HepG2 (cell line): ENCODE results near the gene MALT1. TPM values are rescaled to one million over a fixed set of nuclear protein-coding genes. Genes with fewer than 3 reads are reported as not detected.
A peak's percentile ranks its signal among the peaks of the same experiment; 100 is the strongest.

Source experiments
- FOXK1 ChIP-seq: sonication (generic); formaldehyde crosslinking; IDR thresholded peaks from 2 replicates; pipeline ENCODE4 v1.4.0; 2020; ENCODE audit warnings: low read depth, missing genetic modification reagents, borderline replicate concordance
- KLF6 ChIP-seq: IDR thresholded peaks from 2 replicates; pipeline ENCODE4 v1.8.0; 2016; ENCODE audit warnings: missing biosample characterization, missing genetic modification reagents
- PHB2 ChIP-seq: fragments of 450-650 bp; IDR thresholded peaks from 2 replicates; pipeline ENCODE4 v1.6.1; 2018; ENCODE audit not compliant: partially characterized antibody
- REXO4 ChIP-seq: sonication (generic); formaldehyde crosslinking; IDR thresholded peaks from 2 replicates; pipeline ENCODE4 v1.8.0; 2022; ENCODE audit warnings: missing genetic modification reagents, mild to moderate bottlenecking, borderline replicate concordance
- SNAPC5 ChIP-seq: sonication (generic); formaldehyde crosslinking; IDR thresholded peaks from 2 replicates; pipeline ENCODE4 v1.8.1; 2023; ENCODE audit warnings: mild to moderate bottlenecking, missing genetic modification reagents, borderline replicate concordance
- SP5 ChIP-seq: IDR thresholded peaks from 2 replicates; pipeline ENCODE4 v1.6.1; 2016; ENCODE audit warnings: low read depth, borderline replicate concordance
- TBX2 ChIP-seq: sonication (generic); formaldehyde crosslinking; IDR thresholded peaks from 2 replicates; pipeline ENCODE4 v1.5.0; 2020; ENCODE audit warnings: missing genetic modification reagents, mild to moderate bottlenecking, borderline replicate concordance
- TRIM24 ChIP-seq: sonication (generic); formaldehyde crosslinking; IDR thresholded peaks from 2 replicates; pipeline ENCODE4 v1.8.0; 2022; ENCODE audit warnings: mild to moderate bottlenecking, missing genetic modification reagents
- ZNF225 ChIP-seq: sonication (generic); formaldehyde crosslinking; IDR thresholded peaks from 2 replicates; pipeline ENCODE4 v1.4.0; 2020; ENCODE audit warnings: mild to moderate bottlenecking, missing genetic modification reagents
- ZNF589 ChIP-seq: sonication (generic); formaldehyde crosslinking; conservative IDR thresholded peaks from 2 replicates; pipeline ENCODE4 v1.8.0; 2022; ENCODE audit warnings: mild to moderate bottlenecking, moderate library complexity, missing genetic modification reagents
- ZNF709 ChIP-seq: sonication (generic); formaldehyde crosslinking; IDR thresholded peaks from 2 replicates; pipeline ENCODE4 v1.5.0; 2020; ENCODE audit warnings: mild to moderate bottlenecking, missing genetic modification reagents
- polyA plus RNA-seq, 8 experiments: library from polyadenylated mRNA; depleted of rRNA in 3 of 8; stranded (reverse) in 7 of 8; unstranded in 1 of 8; fragments of >200 nt; fragmentation: Illumina TruSeq in 4 of 8; extraction: Trizol in 4 of 8; gene quantifications; 2 replicates each; pipeline versions ENCODE4 v1.2.1 to v1.2.3, GENCODE V29; 2011 to 2016; ENCODE audit warnings: low read depth in 4 of 8, missing spikeins in 1 of 8, mixed read lengths in 1 of 8; ENCODE audit not compliant: insufficient read depth in 1 of 8
- total RNA-seq, 5 experiments: library from RNA; depleted of rRNA; stranded (reverse); fragments of >200 nt; fragmentation: Illumina TruSeq; extraction: Trizol; gene quantifications; 2 replicates each; pipeline ENCODE4 v1.2.3, GENCODE V29; 2016; ENCODE audit warnings: low read depth in 1 of 5
- TF ChIP-seq, protein P1 (sequence below), 2 experiments: sonication (generic) in 1 of 2; formaldehyde crosslinking in 1 of 2; IDR thresholded peaks; 2 replicates each; pipeline versions ENCODE4 v1.6.1 to v1.9.0; 2014 to 2022; ENCODE audit warnings: antibody characterized with exemption in 1 of 2, borderline replicate concordance in 1 of 2, inconsistent platforms in 1 of 2, low read depth in 1 of 2, missing genetic modification reagents in 1 of 2
- TF ChIP-seq, protein P2 (sequence below): IDR thresholded peaks from 2 replicates; pipeline ENCODE4 v1.6.1; 2016; ENCODE audit warnings: mild to moderate bottlenecking, missing biosample characterization, missing genetic modification reagents
- TF ChIP-seq, protein P3 (sequence below): sonication (generic); formaldehyde crosslinking; IDR thresholded peaks from 2 replicates; pipeline ENCODE4 v1.5.0; 2020; ENCODE audit warnings: missing genetic modification reagents
- TF ChIP-seq, protein P4 (sequence below): sonication (generic); formaldehyde crosslinking; IDR thresholded peaks from 2 replicates; pipeline ENCODE4 v1.8.0; 2022; ENCODE audit warnings: missing genetic modification reagents, mild to moderate bottlenecking, moderate library complexity, borderline replicate concordance
- TF ChIP-seq, protein P5 (sequence below): sonication (generic); formaldehyde crosslinking; IDR thresholded peaks from 2 replicates; pipeline ENCODE4 v1.5.1; 2020; ENCODE audit warnings: missing genetic modification reagents, mild to moderate bottlenecking, borderline replicate concordance

The MALT1 gene
- total and polyA plus RNA-seq, 2 of the 13 experiments (the other 11 are each of a cell fraction or from before 2014, with no cell fraction given) = 43.9 to 89.0 TPM

DNA sequence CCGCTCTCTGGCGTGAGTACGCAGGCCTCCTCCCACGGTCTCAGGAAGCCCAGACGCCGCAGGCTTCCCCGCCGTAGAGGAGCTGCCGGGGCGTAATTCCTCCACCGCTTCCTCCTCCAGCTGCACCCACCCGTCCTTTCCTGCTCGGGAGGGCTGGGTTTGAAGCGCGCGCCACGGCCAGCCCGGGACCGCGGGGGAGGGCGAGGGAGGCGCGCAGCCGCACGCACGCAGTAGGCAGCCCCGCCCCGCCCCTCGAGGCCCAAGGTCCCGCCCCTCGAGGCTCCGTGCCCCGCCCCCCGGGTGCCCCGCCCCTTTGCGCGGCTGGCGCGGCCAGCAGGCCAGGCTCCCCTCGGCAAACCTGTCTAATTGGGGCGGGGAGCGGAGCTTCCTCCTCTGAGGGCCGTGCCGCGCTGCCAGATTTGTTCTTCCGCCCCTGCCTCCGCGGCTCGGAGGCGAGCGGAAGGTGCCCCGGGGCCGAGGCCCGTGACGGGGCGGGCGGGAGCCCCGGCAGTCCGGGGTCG is at the start of gene MALT1 (continued):
- TF ChIP-seq, protein P1, sequence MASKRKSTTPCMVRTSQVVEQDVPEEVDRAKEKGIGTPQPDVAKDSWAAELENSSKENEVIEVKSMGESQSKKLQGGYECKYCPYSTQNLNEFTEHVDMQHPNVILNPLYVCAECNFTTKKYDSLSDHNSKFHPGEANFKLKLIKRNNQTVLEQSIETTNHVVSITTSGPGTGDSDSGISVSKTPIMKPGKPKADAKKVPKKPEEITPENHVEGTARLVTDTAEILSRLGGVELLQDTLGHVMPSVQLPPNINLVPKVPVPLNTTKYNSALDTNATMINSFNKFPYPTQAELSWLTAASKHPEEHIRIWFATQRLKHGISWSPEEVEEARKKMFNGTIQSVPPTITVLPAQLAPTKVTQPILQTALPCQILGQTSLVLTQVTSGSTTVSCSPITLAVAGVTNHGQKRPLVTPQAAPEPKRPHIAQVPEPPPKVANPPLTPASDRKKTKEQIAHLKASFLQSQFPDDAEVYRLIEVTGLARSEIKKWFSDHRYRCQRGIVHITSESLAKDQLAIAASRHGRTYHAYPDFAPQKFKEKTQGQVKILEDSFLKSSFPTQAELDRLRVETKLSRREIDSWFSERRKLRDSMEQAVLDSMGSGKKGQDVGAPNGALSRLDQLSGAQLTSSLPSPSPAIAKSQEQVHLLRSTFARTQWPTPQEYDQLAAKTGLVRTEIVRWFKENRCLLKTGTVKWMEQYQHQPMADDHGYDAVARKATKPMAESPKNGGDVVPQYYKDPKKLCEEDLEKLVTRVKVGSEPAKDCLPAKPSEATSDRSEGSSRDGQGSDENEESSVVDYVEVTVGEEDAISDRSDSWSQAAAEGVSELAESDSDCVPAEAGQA (IDR thresholded peaks at IDR 0.05; ENCODE audit: low read depth) = no peak
- TF ChIP-seq, protein P1 (CRISPR knock-in tag; IDR thresholded peaks at IDR 0.05; ENCODE audit: borderline replicate concordance) = no peak
- TF ChIP-seq TBX2 = peak; percentile 18; the same call in 1 of the 2 replicates
- TF ChIP-seq REXO4 = no peak
- no peak for TF ChIP-seq TRIM24 (CRISPR knock-in tag)
- TF ChIP-seq, protein P2, sequence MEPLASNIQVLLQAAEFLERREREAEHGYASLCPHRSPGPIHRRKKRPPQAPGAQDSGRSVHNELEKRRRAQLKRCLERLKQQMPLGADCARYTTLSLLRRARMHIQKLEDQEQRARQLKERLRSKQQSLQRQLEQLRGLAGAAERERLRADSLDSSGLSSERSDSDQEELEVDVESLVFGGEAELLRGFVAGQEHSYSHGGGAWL (CRISPR knock-in tag) = no peak
- peak; percentile 79 for TF ChIP-seq SP5 (CRISPR knock-in tag)
- 0 out of 2 replicates have a peak, but pooled peaks have one; percentile 50 for TF ChIP-seq KLF6 (CRISPR knock-in tag)
- no peak for TF ChIP-seq ZNF709 (CRISPR knock-in tag)
- TF ChIP-seq, protein P3, sequence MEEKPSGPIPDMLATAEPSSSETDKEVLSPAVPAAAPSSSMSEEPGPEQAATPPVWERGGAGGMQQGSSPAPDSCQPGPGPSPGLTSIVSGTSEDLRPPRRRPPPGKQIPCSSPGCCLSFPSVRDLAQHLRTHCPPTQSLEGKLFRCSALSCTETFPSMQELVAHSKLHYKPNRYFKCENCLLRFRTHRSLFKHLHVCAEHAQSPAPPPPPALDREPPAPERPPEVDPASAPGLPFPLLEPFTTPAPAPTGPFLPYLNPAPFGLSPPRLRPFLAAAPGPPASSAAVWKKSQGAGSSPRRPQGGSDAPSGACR = 0 out of 2 replicates have a peak, but pooled peaks have one; percentile 71
- no peak for TF ChIP-seq ZNF589 (CRISPR knock-in tag)
- TF ChIP-seq FOXK1 (CRISPR knock-in tag) = no peak
- TF ChIP-seq, protein P4, sequence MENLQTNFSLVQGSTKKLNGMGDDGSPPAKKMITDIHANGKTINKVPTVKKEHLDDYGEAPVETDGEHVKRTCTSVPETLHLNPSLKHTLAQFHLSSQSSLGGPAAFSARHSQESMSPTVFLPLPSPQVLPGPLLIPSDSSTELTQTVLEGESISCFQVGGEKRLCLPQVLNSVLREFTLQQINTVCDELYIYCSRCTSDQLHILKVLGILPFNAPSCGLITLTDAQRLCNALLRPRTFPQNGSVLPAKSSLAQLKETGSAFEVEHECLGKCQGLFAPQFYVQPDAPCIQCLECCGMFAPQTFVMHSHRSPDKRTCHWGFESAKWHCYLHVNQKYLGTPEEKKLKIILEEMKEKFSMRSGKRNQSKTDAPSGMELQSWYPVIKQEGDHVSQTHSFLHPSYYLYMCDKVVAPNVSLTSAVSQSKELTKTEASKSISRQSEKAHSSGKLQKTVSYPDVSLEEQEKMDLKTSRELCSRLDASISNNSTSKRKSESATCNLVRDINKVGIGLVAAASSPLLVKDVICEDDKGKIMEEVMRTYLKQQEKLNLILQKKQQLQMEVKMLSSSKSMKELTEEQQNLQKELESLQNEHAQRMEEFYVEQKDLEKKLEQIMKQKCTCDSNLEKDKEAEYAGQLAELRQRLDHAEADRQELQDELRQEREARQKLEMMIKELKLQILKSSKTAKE (CRISPR knock-in tag) = no peak
- TF ChIP-seq PHB2 = no peak
- no peak for TF ChIP-seq ZNF225 (CRISPR knock-in tag)
- TF ChIP-seq, protein P5, sequence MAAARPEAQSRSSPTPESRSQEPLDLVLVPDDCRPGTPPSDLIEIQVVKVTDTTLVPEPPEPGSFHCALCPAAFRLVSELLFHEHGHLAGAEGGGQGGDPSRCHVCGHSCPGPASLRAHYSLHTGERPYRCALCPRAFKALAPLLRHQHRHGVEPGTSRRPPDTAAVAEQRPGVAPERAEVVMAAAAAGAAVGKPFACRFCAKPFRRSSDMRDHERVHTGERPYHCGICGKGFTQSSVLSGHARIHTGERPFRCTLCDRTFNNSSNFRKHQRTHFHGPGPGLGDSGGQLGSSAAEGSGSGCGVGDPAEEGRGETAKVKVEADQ = no peak
- TF ChIP-seq SNAPC5 (CRISPR knock-in tag) = no peak
